HCT116 (cell line): ENCODE data around the gene TXNDC15. TPM values are rescaled to one million over a fixed set of nuclear protein-coding genes. Genes with fewer than 3 reads are reported as not detected.

ENCODE experiments used
- ATAC-seq: fragments of 200-7000 bp; cut with Tn5 transposase; 2 replicates; pipeline ENCODE4 v1.9.1; 2020; ENCODE audit warnings: mild to moderate bottlenecking, moderate library complexity
- BruUV-seq: library from RNA; stranded (reverse); fragments of 400-500 nt; replicated peaks from 2 replicates; lab custom pipeline; 2021; lab: Mats Ljungman, UMichigan
- CTCF ChIA-PET: fragments of 300-600 bp; sonication (Branson Sonifier 250); formaldehyde crosslinking; loops from one replicate; lab custom pipeline; 2021; ENCODE audit warnings: antibody characterized with exemption; lab: Charles Lee
- POLR2A ChIA-PET: fragments of 300-600, 350-600 bp; sonication (Branson Sonifier 250); formaldehyde crosslinking; loops from one replicate; lab custom pipeline; 2021; ENCODE audit warnings: antibody characterized with exemption; lab: Charles Lee
- RAD21 ChIA-PET, 2 experiments: fragments of 300-600 bp; sonication (Branson Sonifier 250); formaldehyde crosslinking; loops; one replicate each; lab custom pipeline; 2023; ENCODE audit warnings: low total read pairs in 2 of 2; ENCODE audit not compliant: uncharacterized antibody in 2 of 2, unreplicated experiment in 2 of 2, low non-redundant PET in 1 of 2; lab: Charles Lee
- DNase-seq: peaks from one replicate; pipeline ENCODE4 v3.0.0-alpha.2; 2010; ENCODE audit warnings: low read depth, low spot score
- H2AFZ ChIP-seq: fragments of 200-600 bp; shearing (Covaris generic), sonication (generic); 2 replicates; pipeline ENCODE4 v1.6.1; 2017; ENCODE audit warnings: low read depth, mixed run types, mixed read lengths, antibody characterized with exemption, low read length; ENCODE audit not compliant: poor library complexity, severe bottlenecking
- H3K27ac ChIP-seq: 2 replicates; pipeline ENCODE4 v1.5.1; 2012; ENCODE audit warnings: low read depth, low read length
- H3K27me3 ChIP-seq: fragments of 200-600 bp; sonication (generic); 2 replicates; pipeline ENCODE4 v1.6.1; 2016; ENCODE audit warnings: mixed run types, low read length, mixed read lengths; ENCODE audit not compliant: insufficient read depth
- H3K36me3 ChIP-seq, 2 experiments: fragments of 200-500 bp in 1 of 2; fragments of 200-600 bp in 1 of 2; sonication (Bioruptor generic) in 1 of 2; sonication (generic) in 1 of 2; 2 replicates each; pipeline versions ENCODE4 v1.5.1 to v1.6.1; 2014 to 2016; ENCODE audit warnings: low read length in 2 of 2, inconsistent platforms in 1 of 2, mixed read lengths in 1 of 2, mixed run types in 1 of 2; ENCODE audit not compliant: insufficient read depth in 2 of 2, control insufficient read depth in 1 of 2
- H3K4me1 ChIP-seq, 2 experiments: fragments of 200-600 bp in 1 of 2; sonication (generic) in 1 of 2; 2 replicates each; pipeline versions ENCODE4 v1.5.1 to v1.6.1; 2012 to 2017; ENCODE audit warnings: low read length in 2 of 2, inconsistent platforms in 1 of 2, mild to moderate bottlenecking in 1 of 2, mixed read lengths in 1 of 2, mixed run types in 1 of 2, moderate library complexity in 1 of 2; ENCODE audit not compliant: insufficient read depth in 2 of 2, control insufficient read depth in 1 of 2
- H3K4me2 ChIP-seq: fragments of 200-600 bp; sonication (generic); 2 replicates; pipeline ENCODE4 v1.6.1; 2017; ENCODE audit warnings: mixed run types, low read length, mixed read lengths
- H3K4me3 ChIP-seq, 2 experiments: fragments of 200-600 bp in 1 of 2; sonication (generic) in 1 of 2; replicated peaks in 1 of 2; 2 replicates each; pipeline ENCODE4 v1.5.1; 2011 to 2016; ENCODE audit warnings: low read length in 2 of 2, control low read depth in 1 of 2, low read depth in 1 of 2, mild to moderate bottlenecking in 1 of 2, mixed read lengths in 1 of 2, mixed run types in 1 of 2
- H3K79me2 ChIP-seq: fragments of 200-600 bp; sonication (generic); 2 replicates; pipeline ENCODE4 v1.6.1; 2017; ENCODE audit warnings: mild to moderate bottlenecking, mixed run types, low read length, moderate library complexity, mixed read lengths; ENCODE audit not compliant: insufficient read depth
- H3K9ac ChIP-seq: fragments of 200-600 bp; sonication (generic); 2 replicates; pipeline ENCODE4 v1.6.1; 2016; ENCODE audit warnings: low read length, mixed read lengths
- H3K9me2 ChIP-seq: fragments of 200-600 bp; sonication (generic), shearing (Covaris generic); 2 replicates; pipeline ENCODE4 v1.6.1; 2017; ENCODE audit warnings: mixed run types, mild to moderate bottlenecking, moderate library complexity; ENCODE audit not compliant: insufficient read depth
- H3K9me3 ChIP-seq, 2 experiments: fragments of 200-500 bp in 1 of 2; fragments of 200-600 bp in 1 of 2; sonication (Bioruptor generic) in 1 of 2; sonication (generic) in 1 of 2; 2 replicates each; pipeline ENCODE4 v1.6.1; 2014 to 2017; ENCODE audit warnings: low read length in 2 of 2, mixed read lengths in 2 of 2, inconsistent platforms in 1 of 2, low read depth in 1 of 2, mild to moderate bottlenecking in 1 of 2, mixed run types in 1 of 2, moderate library complexity in 1 of 2; ENCODE audit not compliant: control insufficient read depth in 1 of 2, insufficient read depth in 1 of 2
- H4K20me1 ChIP-seq: fragments of 200-600 bp; sonication (generic), shearing (Covaris generic); 2 replicates; pipeline ENCODE4 v1.6.1; 2017; ENCODE audit warnings: mixed run types, mild to moderate bottlenecking, moderate library complexity; ENCODE audit not compliant: insufficient read depth
- ATF3 ChIP-seq: IDR thresholded peaks from 2 replicates; pipeline ENCODE4 v1.6.1; 2012
- CBX3 ChIP-seq: IDR thresholded peaks from 2 replicates; pipeline ENCODE4 v1.6.1; 2012; ENCODE audit warnings: low read depth
- CEBPB ChIP-seq: IDR thresholded peaks from 2 replicates; pipeline ENCODE4 v1.6.1; 2012; ENCODE audit warnings: low read depth
- SIN3A ChIP-seq: IDR thresholded peaks from 2 replicates; pipeline ENCODE4 v1.6.1; 2012; ENCODE audit warnings: low read depth
- SP1 ChIP-seq: IDR thresholded peaks from 2 replicates; pipeline ENCODE4 v1.6.1; 2012; ENCODE audit warnings: low read depth
- ZNF274 ChIP-seq: fragments of 200-500 bp; sonication (Bioruptor generic); IDR thresholded peaks from 2 replicates; pipeline ENCODE4 v1.6.1; 2014; ENCODE audit warnings: mild to moderate bottlenecking, low read depth, low read length, inconsistent platforms
- intact Hi-C: fragments of 100-400 bp; cut with micrococcal nuclease; formaldehyde crosslinking; loops from 2 replicates; pipeline ENCODE4 v1.10.0; 2022
- total RNA-seq: library from RNA; stranded (reverse); gene quantifications from one replicate; pipeline ENCODE4 v1.2.1, GENCODE V29; 2021; ENCODE audit not compliant: unreplicated experiment
- TF ChIP-seq, protein P1 (sequence below): IDR thresholded peaks from 2 replicates; pipeline ENCODE4 v1.6.1; 2012

The TXNDC15 gene
- total RNA-seq, 1 experiment from 2014 or later: 17.8 TPM

DNA sequence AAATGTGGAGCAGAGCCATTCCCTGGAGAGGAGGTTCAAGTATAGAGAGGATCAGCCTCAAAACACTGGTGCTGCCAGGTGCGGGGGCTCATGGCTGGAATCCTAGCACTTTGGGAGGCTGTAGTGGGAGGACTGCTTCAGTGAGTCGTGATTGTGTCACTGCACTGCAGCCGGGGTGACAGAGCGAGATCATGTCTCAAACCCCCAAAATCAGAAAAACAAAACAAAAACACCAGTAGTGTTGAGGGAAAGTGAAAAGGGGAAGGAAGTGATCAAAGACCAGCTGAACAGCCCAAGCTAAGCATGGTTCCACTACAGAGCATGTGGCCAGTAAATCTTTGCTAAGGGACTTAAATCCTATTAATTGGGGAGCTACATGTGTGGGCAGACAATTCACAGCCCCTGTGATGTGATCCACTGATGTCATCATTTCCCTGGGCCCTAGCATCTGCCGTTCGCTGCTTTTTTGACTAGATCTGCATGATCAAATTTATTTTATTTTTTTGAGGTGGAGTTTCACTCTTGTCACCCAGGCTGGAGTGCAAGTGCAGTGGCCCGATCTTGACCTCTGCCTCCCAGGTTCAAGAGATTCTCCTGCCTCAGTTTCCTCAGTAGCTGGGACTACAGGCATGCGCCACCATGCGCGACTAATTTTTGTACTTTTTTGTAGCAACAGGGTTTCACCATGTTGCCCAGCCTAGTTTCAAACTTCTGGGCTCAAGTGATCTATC lies 28.1 kb downstream of the TXNDC15 start:
- TF ChIP-seq ATF3 (no peak), CEBPB (no peak), SIN3A (no peak), CBX3 (no peak), ZNF274 (no peak), SP1 (no peak)
- TF ChIP-seq, protein P1, sequence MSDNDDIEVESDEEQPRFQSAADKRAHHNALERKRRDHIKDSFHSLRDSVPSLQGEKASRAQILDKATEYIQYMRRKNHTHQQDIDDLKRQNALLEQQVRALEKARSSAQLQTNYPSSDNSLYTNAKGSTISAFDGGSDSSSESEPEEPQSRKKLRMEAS: no peak
- TF ChIP-seq, all 23 proteins: peak for 0
- intact Hi-C loops: loop anchor here (10.0 kb wide), 1 partner anchor 597 kb away; no protein-coding TSS in a partner anchor
- H3K9me3 ChIP-seq: no peaks in the 10 kb centered on the region
- ChIA-PET RAD21 (no interaction called here), CTCF (interaction anchor here (1.2 kb wide), 1 partner anchor 315 kb away, joined by 4 read pairs; no protein-coding TSS in a partner anchor), POLR2A (interaction anchor here (1.0 kb wide), 1 partner anchor 28 kb away, joined by 3 read pairs; the partner anchor contains the start of gene TXNDC15)
- peak overlapping the region; percentile 41; the same call in 1 of the 2 replicates for H3K4me2 ChIP-seq
- no peaks in the 10 kb centered on the region for H4K20me1 ChIP-seq
- H3K9ac ChIP-seq: no peak overlapping the region
- H3K9me2 ChIP-seq: no peaks in the 10 kb centered on the region
- ATAC-seq: no peak
- no TSS peak for BruUV-seq
- peaks cover 7% of the 10 kb centered on the region for H3K79me2 ChIP-seq
- H3K27me3 ChIP-seq: no peaks in the 10 kb centered on the region
- peaks cover 14 to 33% of the 10 kb centered on the region in 2 experiments for H3K4me1 ChIP-seq
- no peaks in the 10 kb centered on the region for H3K36me3 ChIP-seq
- no peak overlapping the region for H3K4me3 ChIP-seq
- no peak overlapping the region for H2AFZ ChIP-seq
- DNase-seq: no peak
- no peak overlapping the region for H3K27ac ChIP-seq
